Measurements from ENCODE around the gene ITGAD. TPM values are rescaled to one million over a fixed set of nuclear protein-coding genes. Genes with fewer than 3 reads are reported as not detected.

The ITGAD gene
- total and polyA plus RNA-seq, 10 donors, result 1.2 to 25.8 (median 17.2) TPM

GRCh38 chr16:31467151-31467773, 74.1 kb downstream of the ITGAD start:
- TF ChIP-seq CTCF (IDR thresholded peaks at IDR 0.05 in 8 of 11, conservative IDR thresholded peaks at IDR 0.05 in 3 of 11) (no peak), POLR2A (IDR thresholded peaks at IDR 0.05) (no peak)
- Histone ChIP-seq H3K27me3 (replicated peaks in 1 of 7) (peaks cover 0 to 17% (median 11%) of the 10 kb centered on the region in 7 donors), H3K4me3 (no peak overlapping the region), H3K9me3 (no peaks in the 10 kb centered on the region), H3K27ac (peak overlapping the region in 1 of 8 donors; percentile 34), H3K36me3 (peaks cover 4 to 52% (median 45%) of the 10 kb centered on the region in 6 donors), H3K4me1 (peaks cover 13 to 45% (median 19%) of the 10 kb centered on the region in 6 donors)
- peak; percentile 70 for DNase-seq
- 62 to 76% (median 70%) methylated on average over 5 of the region's 5 CpGs for whole genome bisulfite sequencing, 5 donors
- intact Hi-C loops (cut with DNase I; ENCODE audit: low total_unique reads), result no loop called here

GRCh38 chr16:31467858-31468257, 74.7 kb downstream of the ITGAD start:
- peak overlapping the region in 1 of 8 donors; percentile 34 for H3K27ac ChIP-seq
- H3K36me3 ChIP-seq, result peaks cover 4 to 46% (median 39%) of the 10 kb centered on the region in 6 donors
- no peak overlapping the region for H3K4me3 ChIP-seq
- WGBS, 5 donors, result 81 to 92% (median 91%) methylated on average over 5 of the region's 5 CpGs
- H3K9me3 ChIP-seq, result no peaks in the 10 kb centered on the region
- H3K27me3 ChIP-seq (replicated peaks in 1 of 7), result peaks cover 0 to 23% (median 16%) of the 10 kb centered on the region in 7 donors
- no peak for TF ChIP-seq CTCF (IDR thresholded peaks at IDR 0.05 in 8 of 11, conservative IDR thresholded peaks at IDR 0.05 in 3 of 11)
- no peak for TF ChIP-seq POLR2AphosphoS5 (IDR thresholded peaks at IDR 0.05)
- no peak for TF ChIP-seq POLR2A (IDR thresholded peaks at IDR 0.05)
- intact Hi-C loops (cut with DNase I; ENCODE audit: low total_unique reads), result no loop called here
- H3K4me1 ChIP-seq, result peaks cover 16 to 51% (median 22%) of the 10 kb centered on the region in 6 donors
- no peak for DNase-seq

DNA sequence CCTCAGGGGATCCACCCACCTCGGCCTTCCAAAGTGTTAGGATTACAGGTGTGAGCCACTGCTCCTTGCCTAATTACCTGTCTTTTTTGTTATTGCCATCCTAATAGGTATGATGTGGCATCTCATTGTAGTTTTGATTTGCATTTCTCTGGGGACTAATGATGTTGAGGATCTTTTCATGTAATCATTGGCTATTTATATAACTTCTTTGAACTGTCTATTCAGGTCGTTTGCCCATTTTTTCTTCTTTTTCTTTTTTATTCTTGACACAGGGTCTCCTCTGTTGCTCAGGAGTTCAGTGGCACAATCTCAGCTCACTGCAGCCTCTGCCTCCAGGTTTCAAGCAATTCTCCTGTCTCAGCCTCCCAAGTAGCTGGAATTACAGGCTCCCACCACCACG, 77.5 kb downstream of the ITGAD start:
- 83 to 90% (median 86%) methylated on average over 3 of the region's 3 CpGs for WGBS, 5 donors
- DNase-seq, result no peak
- TF ChIP-seq CTCF (IDR thresholded peaks at IDR 0.05 in 8 of 11, conservative IDR thresholded peaks at IDR 0.05 in 3 of 11), result no peak
- TF ChIP-seq POLR2A (IDR thresholded peaks at IDR 0.05), result no peak
- no peak for TF ChIP-seq POLR2AphosphoS5 (IDR thresholded peaks at IDR 0.05)
- Histone ChIP-seq H3K4me1 (peaks cover 16 to 74% (median 28%) of the 10 kb centered on the region in 6 donors), H3K27ac (peak overlapping the region in 4 of 8 donors; percentile 82 to 85 (median 83)), H3K36me3 (peaks cover 0 to 42% (median 14%) of the 10 kb centered on the region in 6 donors), H3K27me3 (replicated peaks in 1 of 7) (peaks cover 0 to 42% (median 17%) of the 10 kb centered on the region in 7 donors), H3K9me3 (no peaks in the 10 kb centered on the region), H3K4me3 (no peak overlapping the region)
- intact Hi-C loops (cut with DNase I; ENCODE audit: low total_unique reads), result no loop called here

- no peak for TF ChIP-seq POLR2AphosphoS5 (IDR thresholded peaks at IDR 0.05)
- no peak for TF ChIP-seq POLR2A (IDR thresholded peaks at IDR 0.05)
- no peak for TF ChIP-seq CTCF (IDR thresholded peaks at IDR 0.05 in 8 of 11, conservative IDR thresholded peaks at IDR 0.05 in 3 of 11)
- WGBS, 5 donors, result 58 to 67% (median 62%) methylated on average over 8 to 15 of the region's 15 CpGs
- intact Hi-C loops (cut with DNase I; ENCODE audit: low total_unique reads), result no loop called here
- no peak for DNase-seq
- Histone ChIP-seq H3K27ac (peak overlapping the region in 7 of 8 donors; percentile 77 to 85 (median 83)), H3K27me3 (replicated peaks in 1 of 7) (peaks cover 0 to 49% (median 17%) of the 10 kb centered on the region in 7 donors), H3K4me3 (peak overlapping the region in 7 of 8 donors; percentile 14 to 68 (median 39)), H3K36me3 (peaks cover 0 to 42% (median 6%) of the 10 kb centered on the region in 6 donors), H3K4me1 (peaks cover 16 to 74% (median 34%) of the 10 kb centered on the region in 6 donors), H3K9me3 (no peaks in the 10 kb centered on the region)
Measured at GRCh38 chr16:31471241-31471874, 78.2 kb downstream of the ITGAD start.
